A549 (cell line): ENCODE measurements around the gene ZNF552. TPM values are rescaled to one million over a fixed set of nuclear protein-coding genes. Genes with fewer than 3 reads are reported as not detected.

ENCODE experiments used
- ATAC-seq, 2 experiments: fragments of 200-7000 bp in 1 of 2; fragments of >200 bp in 1 of 2; cut with Nextera tagmentation in 1 of 2; cut with Tn5 transposase in 1 of 2; 3 replicates each; pipeline versions ENCODE4 v1.8.0 to v1.9.1; 2018 to 2020; ENCODE audit warnings: mild to moderate bottlenecking in 1 of 2, moderate library complexity in 1 of 2
- CTCF ChIA-PET: fragments of 300-600 bp; sonication (Branson Sonifier 250); formaldehyde crosslinking; extraction: SDS; loops from one replicate; lab custom pipeline; 2021; ENCODE audit warnings: antibody characterized with exemption, inconsistent platforms; lab: Yijun Ruan, JAX
- POLR2A ChIA-PET: fragments of 350-600 bp; formaldehyde crosslinking; extraction: SDS; loops from one replicate; lab custom pipeline; 2021; ENCODE audit warnings: antibody characterized with exemption, inconsistent platforms; lab: Yijun Ruan, JAX
- DNase-seq, 2 experiments: peaks; one replicate each; pipeline versions ENCODE4 v3.0.0 to v3.0.0-alpha.2; 2011 to 2016; ENCODE audit warnings: low read depth in 1 of 2, low spot score in 1 of 2
- FAIRE-seq: peaks from 2 replicates; lab custom pipeline; 2011; peaks lifted over from hg19 to GRCh38; lab: Jason Lieb, UNC
- H3K27ac ChIP-seq, 2 experiments: fragments of >200 bp; sonication (Bioruptor Twin); formaldehyde crosslinking; 3 replicates each; pipeline ENCODE4 v1.5.1; 2016 to 2017
- H3K4me1 ChIP-seq: fragments of >200 bp; sonication (Bioruptor Twin); formaldehyde crosslinking; 3 replicates; pipeline ENCODE4 v1.6.1; 2016
- H3K4me2 ChIP-seq: fragments of >200 bp; sonication (Bioruptor Twin); formaldehyde crosslinking; 3 replicates; pipeline ENCODE4 v1.6.1; 2016
- H3K4me3 ChIP-seq: fragments of >200 bp; sonication (Bioruptor Twin); formaldehyde crosslinking; 3 replicates; pipeline ENCODE4 v1.5.1; 2016
- H3K9me3 ChIP-seq: fragments of >200 bp; sonication (Bioruptor Twin); formaldehyde crosslinking; 3 replicates; pipeline ENCODE4 v1.6.1; 2016
- CHD2 ChIP-seq: fragments of 150-350 bp; IDR thresholded peaks from 2 replicates; pipeline ENCODE4 v1.6.1; 2014; ENCODE audit warnings: low read length; ENCODE audit not compliant: partially characterized antibody
- CHD4 ChIP-seq: fragments of 200-600 bp; sonication (generic); IDR thresholded peaks from 2 replicates; pipeline ENCODE4 v1.6.1; 2016; ENCODE audit warnings: antibody characterized with exemption, mild to moderate bottlenecking, borderline replicate concordance
- HDAC2 ChIP-seq: fragments of 200-600 bp; sonication (generic); IDR thresholded peaks from 2 replicates; pipeline ENCODE4 v1.6.1; 2016
- KDM1A ChIP-seq: fragments of 200-600 bp; sonication (generic); IDR thresholded peaks from 2 replicates; pipeline ENCODE4 v1.6.1; 2016; ENCODE audit warnings: low read depth, mild to moderate bottlenecking
- MAFK ChIP-seq: fragments of 450-650 bp; IDR thresholded peaks from 2 replicates; pipeline ENCODE4 v1.6.1; 2014; ENCODE audit not compliant: partially characterized antibody
- NFE2L2 ChIP-seq: fragments of 150-350 bp; conservative IDR thresholded peaks from 2 replicates; pipeline ENCODE4 v1.6.1; 2014; ENCODE audit warnings: low read length
- NR3C1 ChIP-seq: fragments of >200 bp; sonication (Bioruptor Twin); formaldehyde crosslinking; IDR thresholded peaks from 3 replicates; pipeline ENCODE4 v1.6.1; 2017
- PHF8 ChIP-seq: fragments of 200-600 bp; sonication (generic); IDR thresholded peaks from 2 replicates; pipeline ENCODE4 v1.6.1; 2016; ENCODE audit warnings: low read depth, mild to moderate bottlenecking, antibody characterized with exemption, moderate library complexity, borderline replicate concordance
- POLR2AphosphoS2 ChIP-seq: conservative IDR thresholded peaks from 2 replicates; pipeline ENCODE4 v1.6.1; 2012; ENCODE audit warnings: low read length, improper control_type of control experiment, inconsistent platforms
- RAD21 ChIP-seq, 2 experiments: fragments of >200 bp in 1 of 2; sonication (Bioruptor Twin) in 1 of 2; formaldehyde crosslinking in 1 of 2; IDR thresholded peaks in 1 of 2; conservative IDR thresholded peaks in 1 of 2; 2 replicates in 1 of 2; 3 replicates in 1 of 2; pipeline ENCODE4 v1.6.1; 2012 to 2018; ENCODE audit warnings: inconsistent platforms in 1 of 2
- RARB ChIP-seq: fragments of 250-450 bp; sonication (Bioruptor Pico); IDR thresholded peaks from 2 replicates; pipeline ENCODE4 v1.8.0; 2021; ENCODE audit warnings: mild to moderate bottlenecking, moderate library complexity
- SREBF2 ChIP-seq: fragments of 450-650 bp; IDR thresholded peaks from 2 replicates; pipeline ENCODE4 v1.6.1; 2014; ENCODE audit warnings: mild to moderate bottlenecking, moderate library complexity
- TP53 ChIP-seq: fragments of 250-450 bp; sonication (Bioruptor Pico); IDR thresholded peaks from 2 replicates; pipeline ENCODE4 v1.5.0; 2021; ENCODE audit warnings: mild to moderate bottlenecking, moderate library complexity
- ZC3H11A ChIP-seq: fragments of 450-650 bp; IDR thresholded peaks from 2 replicates; pipeline ENCODE4 v1.6.1; 2014; ENCODE audit warnings: antibody characterized with exemption, mild to moderate bottlenecking
- ZNF302 ChIP-seq: fragments of 250-450 bp; sonication (Bioruptor Pico); IDR thresholded peaks from 2 replicates; pipeline ENCODE4 v1.9.0; 2021; ENCODE audit warnings: inconsistent platforms, mild to moderate bottlenecking, moderate library complexity
- WGBS: methylation state at CpG from one replicate; pipeline ENCODE4 v1.1.6; 2017; ENCODE audit errors: missing lambda C conversion rate; 5-methylcytosine and 5-hydroxymethylcytosine counted together
- polyA plus RNA-seq, 4 experiments: library from polyadenylated mRNA; depleted of rRNA in 3 of 4; stranded (reverse); fragments of >200 nt; fragmentation: RNase III in 1 of 4; extraction: RNeasy Plus Mini Kit Qiagen cat#74134 plus additional on column Dnase treatment in 1 of 4; gene quantifications; 2 replicates in 3 of 4; 3 replicates in 1 of 4; pipeline ENCODE4 v1.2.3, GENCODE V29; 2011 to 2017
- TF ChIP-seq, protein P1 (sequence below): fragments of 250-450 bp; sonication (Bioruptor Pico); IDR thresholded peaks from 2 replicates; pipeline ENCODE4 v1.5.0; 2021; ENCODE audit warnings: mild to moderate bottlenecking, moderate library complexity, borderline replicate concordance
- TF ChIP-seq, protein P2 (sequence below): fragments of >200 bp; sonication (Bioruptor Twin); formaldehyde crosslinking; IDR thresholded peaks from 3 replicates; pipeline ENCODE4 v1.6.1; 2016
- TF ChIP-seq, protein P3 (sequence below): IDR thresholded peaks from 2 replicates; pipeline ENCODE4 v1.6.1; 2012; ENCODE audit warnings: low read depth, borderline replicate concordance
- TF ChIP-seq, protein P4 (sequence below): fragments of >200 bp; sonication (Bioruptor Twin); formaldehyde crosslinking; IDR thresholded peaks from 2 replicates; pipeline ENCODE4 v1.6.1; 2016

Gene ZNF552
- polyA plus RNA-seq, 2 of the 4 experiments (the other 2 are of a cell fraction), result 5.7 to 7.2 TPM

DNA sequence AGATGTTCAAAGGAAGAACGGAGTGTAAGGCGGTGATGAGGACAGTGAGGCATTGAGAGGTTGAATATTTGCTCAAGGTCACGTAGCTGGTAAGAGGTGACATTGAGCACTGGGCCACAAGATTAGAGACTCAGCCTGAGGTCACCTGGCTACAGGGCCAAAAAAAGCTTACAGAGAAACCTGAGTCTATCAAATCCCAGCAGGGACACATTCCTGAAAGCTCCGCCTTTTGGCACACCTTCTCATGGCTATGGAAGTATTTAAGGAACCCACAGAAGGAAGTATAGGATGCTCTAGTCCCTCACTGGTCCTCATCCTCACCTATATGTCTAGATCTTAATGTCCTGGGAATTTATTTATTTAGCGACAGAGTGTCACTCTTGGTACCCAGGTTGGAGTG, 27.8 kb downstream of the ZNF552 start:
- no peak for DNase-seq
- no peak for FAIRE-seq
- TF ChIP-seq POLR2AphosphoS2 (no peak), RARB (CRISPR knock-in tag) (no peak), NR3C1 (no peak), ZC3H11A (no peak), HDAC2 (no peak), ZNF302 (CRISPR knock-in tag) (no peak), CHD2 (no peak), TP53 (CRISPR knock-in tag) (no peak)
- Histone ChIP-seq H3K27ac (no peak overlapping the region), H3K9me3 (peaks cover 92% of the 10 kb centered on the region), H3K4me3 (no peak overlapping the region), H3K4me1 (no peaks in the 10 kb centered on the region), H3K4me2 (no peak overlapping the region)
- POLR2A ChIA-PET, result no interaction called here
- WGBS, result 86% methylated on average over 5 of the region's 5 CpGs
- no peak; a peak in 1 of 6 replicates for ATAC-seq
- CTCF ChIA-PET, result no interaction called here

DNA sequence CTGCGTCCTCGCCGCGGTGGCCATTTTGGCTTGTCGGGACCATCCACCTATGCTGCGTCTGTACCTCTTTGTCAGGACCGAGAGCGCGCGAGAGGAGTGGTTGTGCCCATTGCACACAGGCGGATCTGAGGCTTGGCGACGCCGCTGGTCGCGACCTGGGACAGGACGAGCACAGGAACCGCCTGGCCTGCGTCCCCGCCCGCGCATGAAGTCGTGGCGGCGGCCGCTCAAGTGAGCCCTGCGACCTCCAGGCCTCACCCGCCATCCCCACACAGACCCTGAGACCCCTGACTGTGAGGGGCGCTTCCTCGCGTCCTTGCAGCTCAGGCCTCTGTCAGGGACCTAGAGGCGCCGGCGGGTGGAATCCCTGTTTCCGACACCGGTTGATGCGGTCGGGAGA, 28.4 kb downstream of the ZNF552 start:
- CTCF ChIA-PET, result no interaction called here
- Histone ChIP-seq H3K9me3 (peaks cover 94% of the 10 kb centered on the region), H3K4me3 (no peak overlapping the region)
- no peak for DNase-seq
- TF ChIP-seq MAFK, result no peak
- TF ChIP-seq, protein P1, sequence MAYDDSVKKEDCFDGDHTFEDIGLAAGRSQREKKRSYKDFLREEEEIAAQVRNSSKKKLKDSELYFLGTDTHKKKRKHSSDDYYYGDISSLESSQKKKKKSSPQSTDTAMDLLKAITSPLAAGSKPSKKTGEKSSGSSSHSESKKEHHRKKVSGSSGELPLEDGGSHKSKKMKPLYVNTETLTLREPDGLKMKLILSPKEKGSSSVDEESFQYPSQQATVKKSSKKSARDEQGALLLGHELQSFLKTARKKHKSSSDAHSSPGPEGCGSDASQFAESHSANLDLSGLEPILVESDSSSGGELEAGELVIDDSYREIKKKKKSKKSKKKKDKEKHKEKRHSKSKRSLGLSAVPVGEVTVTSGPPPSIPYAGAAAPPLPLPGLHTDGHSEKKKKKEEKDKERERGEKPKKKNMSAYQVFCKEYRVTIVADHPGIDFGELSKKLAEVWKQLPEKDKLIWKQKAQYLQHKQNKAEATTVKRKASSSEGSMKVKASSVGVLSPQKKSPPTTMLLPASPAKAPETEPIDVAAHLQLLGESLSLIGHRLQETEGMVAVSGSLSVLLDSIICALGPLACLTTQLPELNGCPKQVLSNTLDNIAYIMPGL (CRISPR knock-in tag), result no peak
- TF ChIP-seq, protein P2, sequence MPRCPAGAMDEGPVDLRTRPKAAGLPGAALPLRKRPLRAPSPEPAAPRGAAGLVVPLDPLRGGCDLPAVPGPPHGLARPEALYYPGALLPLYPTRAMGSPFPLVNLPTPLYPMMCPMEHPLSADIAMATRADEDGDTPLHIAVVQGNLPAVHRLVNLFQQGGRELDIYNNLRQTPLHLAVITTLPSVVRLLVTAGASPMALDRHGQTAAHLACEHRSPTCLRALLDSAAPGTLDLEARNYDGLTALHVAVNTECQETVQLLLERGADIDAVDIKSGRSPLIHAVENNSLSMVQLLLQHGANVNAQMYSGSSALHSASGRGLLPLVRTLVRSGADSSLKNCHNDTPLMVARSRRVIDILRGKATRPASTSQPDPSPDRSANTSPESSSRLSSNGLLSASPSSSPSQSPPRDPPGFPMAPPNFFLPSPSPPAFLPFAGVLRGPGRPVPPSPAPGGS, result no peak
- TF ChIP-seq, all 56 proteins: peak for 0
- Histone ChIP-seq H3K4me2 (no peak overlapping the region), H3K4me1 (no peaks in the 10 kb centered on the region), H3K27ac (no peak overlapping the region)
- WGBS, result 96% methylated on average over 38 of the region's 38 CpGs
- ATAC-seq (no peak), FAIRE-seq (no peak)
- POLR2A ChIA-PET, result no interaction called here

DNA sequence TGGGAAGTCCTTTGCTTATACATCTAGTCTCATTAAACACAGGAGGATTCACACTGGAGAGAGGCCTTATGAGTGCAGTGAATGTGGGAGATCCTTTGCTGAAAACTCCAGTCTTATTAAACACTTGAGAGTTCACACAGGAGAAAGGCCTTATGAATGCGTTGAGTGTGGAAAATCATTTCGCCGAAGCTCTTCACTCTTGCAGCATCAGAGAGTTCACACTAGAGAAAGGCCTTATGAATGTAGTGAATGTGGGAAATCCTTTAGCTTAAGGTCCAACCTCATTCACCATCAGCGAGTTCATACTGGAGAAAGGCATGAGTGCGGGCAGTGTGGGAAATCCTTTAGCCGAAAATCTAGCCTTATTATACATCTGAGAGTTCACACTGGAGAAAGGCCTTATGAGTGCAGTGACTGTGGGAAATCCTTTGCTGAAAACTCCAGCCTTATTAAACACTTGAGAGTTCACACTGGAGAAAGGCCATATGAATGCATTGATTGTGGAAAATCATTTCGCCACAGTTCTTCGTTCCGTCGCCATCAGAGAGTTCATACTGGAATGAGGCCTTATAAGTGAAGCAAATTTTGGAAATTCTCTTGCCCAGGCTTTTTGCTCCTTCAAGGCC, 35.4 kb downstream of the ZNF552 start:
- ChIA-PET POLR2A (no interaction called here), CTCF (interaction anchor here (0.6 kb wide), 1 partner anchor 1366 kb away, joined by 3 read pairs; no protein-coding TSS in a partner anchor)
- FAIRE-seq, result no peak
- no peak overlapping the region for H3K4me2 ChIP-seq
- TF ChIP-seq, protein P3, sequence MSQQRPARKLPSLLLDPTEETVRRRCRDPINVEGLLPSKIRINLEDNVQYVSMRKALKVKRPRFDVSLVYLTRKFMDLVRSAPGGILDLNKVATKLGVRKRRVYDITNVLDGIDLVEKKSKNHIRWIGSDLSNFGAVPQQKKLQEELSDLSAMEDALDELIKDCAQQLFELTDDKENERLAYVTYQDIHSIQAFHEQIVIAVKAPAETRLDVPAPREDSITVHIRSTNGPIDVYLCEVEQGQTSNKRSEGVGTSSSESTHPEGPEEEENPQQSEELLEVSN, result no peak
- TF ChIP-seq RAD21 (conservative IDR thresholded peaks at IDR 0.05 in 1 of 2, IDR thresholded peaks at IDR 0.05 in 1 of 2), result no peak
- no peak for TF ChIP-seq NFE2L2
- TF ChIP-seq SREBF2, result no peak
- DNase-seq, result peak in 1 of 2 experiments; percentile 45
- no peaks in the 10 kb centered on the region for H3K4me1 ChIP-seq
- H3K4me3 ChIP-seq, result no peak overlapping the region
- peaks cover 100% of the 10 kb centered on the region for H3K9me3 ChIP-seq
- H3K27ac ChIP-seq, result no peak overlapping the region
- WGBS, result 92% methylated on average over 10 of the region's 10 CpGs
- ATAC-seq, result no peak

DNA sequence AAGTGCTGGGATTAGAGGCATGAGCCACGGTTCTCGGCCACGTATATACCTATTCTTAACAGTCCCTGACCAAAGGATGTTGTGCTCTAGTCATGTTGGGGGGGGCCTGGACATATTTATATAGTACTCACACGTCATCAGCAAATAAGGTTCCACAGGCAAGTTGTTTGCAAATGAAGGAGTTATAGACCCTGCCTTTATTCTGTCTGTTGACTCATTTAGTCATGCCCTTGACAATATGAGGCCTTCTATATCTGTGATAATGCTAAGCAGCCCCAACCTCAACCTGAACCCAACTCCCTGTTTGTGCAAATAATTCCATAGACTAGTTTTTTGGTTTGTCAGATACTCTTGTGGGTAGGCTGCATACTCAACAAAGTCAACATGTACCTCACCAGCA, 36.4 kb downstream of the ZNF552 start:
- peaks cover 100% of the 10 kb centered on the region for H3K9me3 ChIP-seq
- no peak overlapping the region for H3K4me3 ChIP-seq

More for the DNA sequence above, 36.4 kb downstream of the ZNF552 start:
- FAIRE-seq, result no peak
- 92% methylated on average over 4 of the region's 4 CpGs for WGBS
- ATAC-seq, result no peak
- ChIA-PET CTCF (no interaction called here), POLR2A (no interaction called here)
- no peaks in the 10 kb centered on the region for H3K4me1 ChIP-seq
- no peak overlapping the region for H3K4me2 ChIP-seq
- no peak for TF ChIP-seq PHF8
- no peak for TF ChIP-seq TP53 (CRISPR knock-in tag)
- TF ChIP-seq, protein P4, sequence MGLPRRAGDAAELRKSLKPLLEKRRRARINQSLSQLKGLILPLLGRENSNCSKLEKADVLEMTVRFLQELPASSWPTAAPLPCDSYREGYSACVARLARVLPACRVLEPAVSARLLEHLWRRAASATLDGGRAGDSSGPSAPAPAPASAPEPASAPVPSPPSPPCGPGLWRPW, result no peak
- no peak for TF ChIP-seq KDM1A
- no peak for TF ChIP-seq CHD4
- DNase-seq, result no peak
- H3K27ac ChIP-seq, result no peak overlapping the region
